Measurements from ENCODE around the gene ZFR. TPM values are rescaled to one million over a fixed set of nuclear protein-coding genes. Genes with fewer than 3 reads are reported as not detected.
A peak's percentile ranks its signal among the peaks of the same experiment; 100 is the strongest.

ZFR gene
- polyA plus RNA-seq, 1 of the 3 experiments (the other 2 are of a cell fraction), result 24.6 TPM

GRCh38 chr5:32462618-32463017 lies 18.1 kb upstream of the ZFR start:
- H4K20me1 ChIP-seq (ENCODE audit: insufficient read depth), result no peaks in the 10 kb centered on the region
- H3F3A ChIP-seq (replicated peaks; ENCODE audit: insufficient read depth), result no peaks in the 10 kb centered on the region
- DNase-seq, result no peak
- no peak overlapping the region for H3K27ac ChIP-seq (ENCODE audit: low read depth in 2 of 2, low read length in 1 of 2)
- H2AFZ ChIP-seq (ENCODE audit: low read depth), result no peak overlapping the region
- no peaks in the 10 kb centered on the region for H3K9me2 ChIP-seq
- 85% methylated on average over 1 of the region's 1 CpG for WGBS (ENCODE audit: low lambda C conversion rate)
- H3K9ac ChIP-seq, result no peak overlapping the region
- POLR2A ChIA-PET, result no interaction called here
- 0 out of 4 replicates have a peak, but pooled peaks cover 0 to 3% of the 10 kb centered on the region in 2 experiments for H3K4me1 ChIP-seq (ENCODE audit: control insufficient read depth in 1 of 2, insufficient read depth in 2 of 2, low read depth in 1 of 2, low read length in 1 of 2)
- H3K9me3 ChIP-seq, result no peaks in the 10 kb centered on the region
- H3K4me3 ChIP-seq (ENCODE audit: low read depth in 2 of 2, low read length in 1 of 2), result no peak overlapping the region
- no peaks in the 10 kb centered on the region for H3K27me3 ChIP-seq (ENCODE audit: insufficient read depth)
- CTCF ChIA-PET, result interaction anchor here (1.0 to 2.0 kb wide), 4 partner anchors 9 to 128 kb away, joined by 3 to 5 read pairs (median 4); no protein-coding TSS in a partner anchor
- no peak overlapping the region for H3K4me2 ChIP-seq
- H3K79me2 ChIP-seq (ENCODE audit: insufficient read depth), result no peaks in the 10 kb centered on the region
- no peak for TF ChIP-seq TCF12 (IDR thresholded peaks at IDR 0.05)
- TF ChIP-seq FOSL2 (IDR thresholded peaks at IDR 0.05; ENCODE audit: borderline replicate concordance, low read depth), result peak; percentile 68; the same call in 1 of the 2 replicates
- 0 out of 2 replicates have a peak, but pooled peaks have one; percentile 34 for TF ChIP-seq JUND (IDR thresholded peaks at IDR 0.05)
- no peak for TF ChIP-seq GABPA (IDR thresholded peaks at IDR 0.05; ENCODE audit: low read depth)
- no peaks in the 10 kb centered on the region for H3K36me3 ChIP-seq (replicated peaks in 1 of 2; ENCODE audit: control insufficient read depth in 1 of 2, insufficient read depth in 2 of 2, low read length in 1 of 2)

GRCh38 chr5:32461441-32462120 lies 17.0 kb upstream of the ZFR start:
- WGBS (ENCODE audit: low lambda C conversion rate), result 68% methylated on average over 6 of the region's 6 CpGs
- H3K4me1 ChIP-seq (ENCODE audit: control insufficient read depth in 1 of 2, insufficient read depth in 2 of 2, low read depth in 1 of 2, low read length in 1 of 2), result 0 out of 4 replicates have a peak, but pooled peaks cover 0 to 3% of the 10 kb centered on the region in 2 experiments
- H3K9ac ChIP-seq, result no peak overlapping the region
- H3F3A ChIP-seq (replicated peaks; ENCODE audit: insufficient read depth), result no peaks in the 10 kb centered on the region
- TF ChIP-seq TEAD4 (IDR thresholded peaks at IDR 0.05; ENCODE audit: borderline replicate concordance, insufficient read depth) (no peak), TAF1 (IDR thresholded peaks at IDR 0.05; ENCODE audit: borderline replicate concordance, low read depth, low read length) (no peak), RFX5 (IDR thresholded peaks at IDR 0.05; ENCODE audit: low read length) (no peak), GABPA (IDR thresholded peaks at IDR 0.05; ENCODE audit: low read depth) (no peak), YY1 (IDR thresholded peaks at IDR 0.05; ENCODE audit: low read depth) (no peak), ZBTB33 (IDR thresholded peaks at IDR 0.05; ENCODE audit: borderline replicate concordance, low read depth) (no peak), FOXJ3 (CRISPR knock-in tag; IDR thresholded peaks at IDR 0.05) (no peak), EP300 (IDR thresholded peaks at IDR 0.05; ENCODE audit: borderline replicate concordance in 1 of 2, low read depth in 1 of 2, low read length in 1 of 2) (no peak), MXI1 (IDR thresholded peaks at IDR 0.05; ENCODE audit: low read depth, low read length) (no peak), EZH2phosphoT487 (IDR thresholded peaks at IDR 0.05; ENCODE audit: borderline replicate concordance, low read depth) (no peak), SMC3 (IDR thresholded peaks at IDR 0.05; ENCODE audit: low read depth, low read length) (no peak), PBX3 (IDR thresholded peaks at IDR 0.05) (no peak), TCF12 (IDR thresholded peaks at IDR 0.05) (no peak), RCOR1 (IDR thresholded peaks at IDR 0.05; ENCODE audit: low read length) (no peak), RXRA (IDR thresholded peaks at IDR 0.05; ENCODE audit: borderline replicate concordance, low read depth) (no peak)
- H2AFZ ChIP-seq (ENCODE audit: low read depth), result no peak overlapping the region
- ChIA-PET CTCF (interaction anchor here (0.7 to 2.0 kb wide), 2 partner anchors 10 to 53 kb away, joined by 3 to 5 read pairs; no protein-coding TSS in a partner anchor), POLR2A (no interaction called here)
- H3K36me3 ChIP-seq (replicated peaks in 1 of 2; ENCODE audit: control insufficient read depth in 1 of 2, insufficient read depth in 2 of 2, low read length in 1 of 2), result no peaks in the 10 kb centered on the region
- H3K79me2 ChIP-seq (ENCODE audit: insufficient read depth), result no peaks in the 10 kb centered on the region
- no peak overlapping the region for H3K4me3 ChIP-seq (ENCODE audit: low read depth in 2 of 2, low read length in 1 of 2)
- H3K27ac ChIP-seq (ENCODE audit: low read depth in 2 of 2, low read length in 1 of 2), result no peak overlapping the region
- H4K20me1 ChIP-seq (ENCODE audit: insufficient read depth), result no peaks in the 10 kb centered on the region
- no peaks in the 10 kb centered on the region for H3K9me2 ChIP-seq
- H3K4me2 ChIP-seq, result no peak overlapping the region
- H3K9me3 ChIP-seq, result no peaks in the 10 kb centered on the region
- DNase-seq, result no peak
- no peaks in the 10 kb centered on the region for H3K27me3 ChIP-seq (ENCODE audit: insufficient read depth)
